ENCODE data around the gene LCN6. TPM values are rescaled to one million over a fixed set of nuclear protein-coding genes. Genes with fewer than 3 reads are reported as not detected.

The LCN6 gene
- total and polyA plus RNA-seq, 2 of the 13 experiments (the other 11 are each of a cell fraction or from before 2014, with no cell fraction given): not detected

DNA sequence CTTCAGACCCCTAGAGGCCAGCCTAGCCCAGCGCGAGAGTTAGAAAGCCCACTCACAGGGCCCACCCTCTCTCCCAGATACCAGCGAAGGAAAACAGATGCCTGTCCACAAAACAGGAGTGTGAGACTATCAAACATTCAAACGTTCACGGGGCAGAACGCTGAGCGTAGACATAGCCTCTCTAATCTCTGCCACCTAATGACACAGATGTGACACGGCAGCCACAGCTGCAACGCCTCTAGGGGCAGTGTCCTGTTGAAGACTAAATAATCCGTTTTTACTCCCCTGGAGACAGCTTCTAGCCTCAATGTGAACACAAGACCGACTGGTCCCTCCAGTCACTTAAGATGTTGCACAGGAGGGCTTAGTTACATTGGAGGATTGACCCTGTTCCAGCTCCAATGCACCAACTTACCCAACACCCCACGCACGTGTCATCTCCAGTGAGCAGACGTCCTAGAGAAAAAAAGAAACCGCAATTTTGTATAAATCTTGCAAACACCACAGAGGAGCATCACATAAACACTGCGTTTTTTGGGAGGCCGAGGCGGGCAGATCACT is 21.6 kb downstream of the LCN6 start:
- Histone ChIP-seq H3K36me3 (replicated peaks in 1 of 2; ENCODE audit: control insufficient read depth in 1 of 2, insufficient read depth in 2 of 2, low read length in 2 of 2) (peaks cover 10 to 20% of the 10 kb centered on the region in 2 experiments; a peak in 4 of 5 replicates), H3K4me1 (ENCODE audit: insufficient read depth, low read length) (peaks cover 56% of the 10 kb centered on the region)
- TF ChIP-seq TBX3 (IDR thresholded peaks at IDR 0.05; ENCODE audit: borderline replicate concordance): no peak
- peak; percentile 15; the same call in 1 of the 2 replicates for TF ChIP-seq SMC3 (IDR thresholded peaks at IDR 0.05; ENCODE audit: low read length)
- peak; percentile 65 for TF ChIP-seq SAP130 (CRISPR knock-in tag; IDR thresholded peaks at IDR 0.05; ENCODE audit: low read depth)
- no peak for TF ChIP-seq NR3C1 (CRISPR knock-in tag; IDR thresholded peaks at IDR 0.05)
- TF ChIP-seq ZNF337 (CRISPR knock-in tag; IDR thresholded peaks at IDR 0.05; ENCODE audit: borderline replicate concordance, low read depth): no peak
- no peak for TF ChIP-seq ZNF670 (CRISPR knock-in tag; IDR thresholded peaks at IDR 0.05; ENCODE audit: borderline replicate concordance)
- no peak for TF ChIP-seq NRL (CRISPR knock-in tag; IDR thresholded peaks at IDR 0.05; ENCODE audit: borderline replicate concordance)
- TF ChIP-seq DR1 (CRISPR knock-in tag; IDR thresholded peaks at IDR 0.05): no peak
- no peak for TF ChIP-seq ZNF790 (CRISPR knock-in tag; IDR thresholded peaks at IDR 0.05; ENCODE audit: borderline replicate concordance)
- TF ChIP-seq MLLT10 (CRISPR knock-in tag; IDR thresholded peaks at IDR 0.05): no peak
- TF ChIP-seq, protein P1, sequence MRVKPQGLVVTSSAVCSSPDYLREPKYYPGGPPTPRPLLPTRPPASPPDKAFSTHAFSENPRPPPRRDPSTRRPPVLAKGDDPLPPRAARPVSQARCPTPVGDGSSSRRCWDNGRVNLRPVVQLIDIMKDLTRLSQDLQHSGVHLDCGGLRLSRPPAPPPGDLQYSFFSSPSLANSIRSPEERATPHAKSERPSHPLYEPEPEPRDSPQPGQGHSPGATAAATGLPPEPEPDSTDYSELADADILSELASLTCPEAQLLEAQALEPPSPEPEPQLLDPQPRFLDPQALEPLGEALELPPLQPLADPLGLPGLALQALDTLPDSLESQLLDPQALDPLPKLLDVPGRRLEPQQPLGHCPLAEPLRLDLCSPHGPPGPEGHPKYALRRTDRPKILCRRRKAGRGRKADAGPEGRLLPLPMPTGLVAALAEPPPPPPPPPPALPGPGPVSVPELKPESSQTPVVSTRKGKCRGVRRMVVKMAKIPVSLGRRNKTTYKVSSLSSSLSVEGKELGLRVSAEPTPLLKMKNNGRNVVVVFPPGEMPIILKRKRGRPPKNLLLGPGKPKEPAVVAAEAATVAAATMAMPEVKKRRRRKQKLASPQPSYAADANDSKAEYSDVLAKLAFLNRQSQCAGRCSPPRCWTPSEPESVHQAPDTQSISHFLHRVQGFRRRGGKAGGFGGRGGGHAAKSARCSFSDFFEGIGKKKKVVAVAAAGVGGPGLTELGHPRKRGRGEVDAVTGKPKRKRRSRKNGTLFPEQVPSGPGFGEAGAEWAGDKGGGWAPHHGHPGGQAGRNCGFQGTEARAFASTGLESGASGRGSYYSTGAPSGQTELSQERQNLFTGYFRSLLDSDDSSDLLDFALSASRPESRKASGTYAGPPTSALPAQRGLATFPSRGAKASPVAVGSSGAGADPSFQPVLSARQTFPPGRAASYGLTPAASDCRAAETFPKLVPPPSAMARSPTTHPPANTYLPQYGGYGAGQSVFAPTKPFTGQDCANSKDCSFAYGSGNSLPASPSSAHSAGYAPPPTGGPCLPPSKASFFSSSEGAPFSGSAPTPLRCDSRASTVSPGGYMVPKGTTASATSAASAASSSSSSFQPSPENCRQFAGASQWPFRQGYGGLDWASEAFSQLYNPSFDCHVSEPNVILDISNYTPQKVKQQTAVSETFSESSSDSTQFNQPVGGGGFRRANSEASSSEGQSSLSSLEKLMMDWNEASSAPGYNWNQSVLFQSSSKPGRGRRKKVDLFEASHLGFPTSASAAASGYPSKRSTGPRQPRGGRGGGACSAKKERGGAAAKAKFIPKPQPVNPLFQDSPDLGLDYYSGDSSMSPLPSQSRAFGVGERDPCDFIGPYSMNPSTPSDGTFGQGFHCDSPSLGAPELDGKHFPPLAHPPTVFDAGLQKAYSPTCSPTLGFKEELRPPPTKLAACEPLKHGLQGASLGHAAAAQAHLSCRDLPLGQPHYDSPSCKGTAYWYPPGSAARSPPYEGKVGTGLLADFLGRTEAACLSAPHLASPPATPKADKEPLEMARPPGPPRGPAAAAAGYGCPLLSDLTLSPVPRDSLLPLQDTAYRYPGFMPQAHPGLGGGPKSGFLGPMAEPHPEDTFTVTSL (CRISPR knock-in tag; IDR thresholded peaks at IDR 0.05; ENCODE audit: borderline replicate concordance): no peak
- TF ChIP-seq NFKBIZ (CRISPR knock-in tag; IDR thresholded peaks at IDR 0.05): no peak
- TF ChIP-seq ZFX (CRISPR knock-in tag; IDR thresholded peaks at IDR 0.05; ENCODE audit: low read depth): peak; percentile 24; the same call in 1 of the 2 replicates
- no peak for TF ChIP-seq HOXA5 (CRISPR knock-in tag; IDR thresholded peaks at IDR 0.05)
- TF ChIP-seq HNF1A (IDR thresholded peaks at IDR 0.05; ENCODE audit: low read depth): no peak
- TF ChIP-seq HNF1A (CRISPR knock-in tag; IDR thresholded peaks at IDR 0.05; ENCODE audit: borderline replicate concordance): no peak

More for the DNA sequence above, 21.6 kb downstream of the LCN6 start:
- DNase-seq (ENCODE audit: low spot score) (peak; percentile 67), FAIRE-seq (peak; percentile 72), ATAC-seq (peak; percentile 12)
- CTCF ChIA-PET (ENCODE audit: low intra/inter-chr PET ratio, low total read pairs): no interaction called here
- H3K4me2 ChIP-seq (ENCODE audit: low read depth, low read length): peak overlapping the region; percentile 97
- peaks cover 31% of the 10 kb centered on the region for H3K79me2 ChIP-seq (ENCODE audit: insufficient read depth, low read length)
- in situ Hi-C loops (cut with HindIII; ENCODE audit: extremely low pct_ligation_motif_present, low pct_unique_long_range_greater_than_20kb): no loop called here
- peak overlapping the region; percentile 75 to 89 (median 89) for H3K4me3 ChIP-seq (replicated peaks in 1 of 3; ENCODE audit: insufficient read depth in 1 of 3, low read depth in 2 of 3, low read length in 3 of 3)
- peaks cover 52% of the 10 kb centered on the region for H4K20me1 ChIP-seq (ENCODE audit: insufficient read depth, low read length)
- H3K9ac ChIP-seq (ENCODE audit: insufficient read depth, low read depth, low read length): peak overlapping the region; percentile 90
- BruUV-seq (replicated peaks): no TSS peak
- no peaks in the 10 kb centered on the region for H3K9me3 ChIP-seq (ENCODE audit: low read length)
- POLR2A ChIA-PET: interaction anchor here (0.7 to 3.6 kb wide), 6 partner anchors 9 to 55 kb away, joined by 3 to 30 read pairs (median 12); partner anchors contain the start of gene LCN10
- no peaks in the 10 kb centered on the region; a peak in 1 of 5 replicates for H3K27me3 ChIP-seq (ENCODE audit: control insufficient read depth in 1 of 2, insufficient read depth in 2 of 2, low read length in 2 of 2)
- peak overlapping the region; percentile 64 for H3K27ac ChIP-seq (ENCODE audit: extremely low read length, insufficient read depth, low read length)
- no peak overlapping the region for H2AFZ ChIP-seq (ENCODE audit: low read length)
- intact Hi-C loops (cut with micrococcal nuclease; ENCODE audit: unreplicated experiment): no loop called here
- 6% methylated on average over 9 of the region's 18 CpGs for WGBS (ENCODE audit: low lambda C conversion rate)
